BLaER1 treated with 17β-estradiol and CSF1 and Interleukin-3, amounts not matched to agents 10 nM and 100 nM (cell line): ENCODE results near the gene TECPR2.

ENCODE experiments used
- H3K27ac ChIP-seq, 11 experiments: shearing (Covaris generic); formaldehyde crosslinking; 2 replicates each; pipeline ENCODE4 v1.8.1; 2022
- H3K27me3 ChIP-seq, 11 experiments: shearing (Covaris generic); formaldehyde crosslinking; 2 replicates each; pipeline ENCODE4 v1.8.1; 2022
- H3K36me3 ChIP-seq, 11 experiments: shearing (Covaris generic); formaldehyde crosslinking; 2 replicates each; pipeline ENCODE4 v1.8.1; 2022
- H3K4me1 ChIP-seq, 10 experiments: shearing (Covaris generic); formaldehyde crosslinking; 2 replicates each; pipeline ENCODE4 v1.8.1; 2022
- H3K4me2 ChIP-seq, 11 experiments: shearing (Covaris generic); formaldehyde crosslinking; 2 replicates each; pipeline ENCODE4 v1.8.1; 2022
- H3K4me3 ChIP-seq, 10 experiments: shearing (Covaris generic); formaldehyde crosslinking; 2 replicates each; pipeline ENCODE4 v1.8.1; 2022
- H3K9ac ChIP-seq, 11 experiments: shearing (Covaris generic); formaldehyde crosslinking; 2 replicates each; pipeline ENCODE4 v1.8.1; 2022
- H3K9me3 ChIP-seq, 11 experiments: shearing (Covaris generic); formaldehyde crosslinking; replicated peaks in 1 of 11; 2 replicates each; pipeline ENCODE4 v1.8.1; 2022
- H4K20me1 ChIP-seq, 11 experiments: shearing (Covaris generic); formaldehyde crosslinking; 2 replicates each; pipeline ENCODE4 v1.8.1; 2022
- Cebpa-rat ChIP-seq, 11 experiments: shearing (Covaris generic); IDR thresholded peaks; 2 replicates each; pipeline ENCODE4 v1.8.1; 2022

The TECPR2 gene

GRCh38 chr14:102318781-102319276, 43.9 kb upstream of the TECPR2 start:
- H4K20me1 ChIP-seq: peaks cover 0 to 7% (median 0%) of the 10 kb centered on the region in 11 experiments; a peak in 4 of 22 replicates
- no peaks in the 10 kb centered on the region for H3K27me3 ChIP-seq
- H3K4me3 ChIP-seq: peak overlapping the region; percentile 86 to 99 (median 94)
- peak overlapping the region; percentile 68 to 96 (median 87) for H3K4me2 ChIP-seq
- H3K36me3 ChIP-seq: peaks cover 0 to 16% (median 5%) of the 10 kb centered on the region in 11 experiments; a peak in 8 of 22 replicates
- no peaks in the 10 kb centered on the region for H3K9me3 ChIP-seq
- H3K9ac ChIP-seq: peak overlapping the region; percentile 89 to 98 (median 94)
- TF ChIP-seq Cebpa-rat (IDR thresholded peaks at IDR 0.05): peak in 5 of 11 experiments; percentile 16 to 81 (median 50); a peak in 7 of 22 replicates
- peak overlapping the region; percentile 88 to 96 (median 92); a peak in 21 of 22 replicates for H3K27ac ChIP-seq
- peaks cover 41 to 75% (median 65%) of the 10 kb centered on the region in 10 experiments for H3K4me1 ChIP-seq

GRCh38 chr14:102319351-102320032, 43.2 kb upstream of the TECPR2 start, which contains the start of gene ZNF839:
TSS of gene ZNF839 (plus strand) at chr14:102319746. CDS start at chr14:102319766, 20 bp downstream.
- Histone ChIP-seq H3K27ac (peak within 1 kb of the TSS; percentile 88 to 96 (median 92)), H3K4me1 (peaks cover 41 to 73% (median 64%) of the 10 kb centered on the region in 10 experiments)

GRCh38 chr14:102320033-102320660, 42.6 kb upstream of the TECPR2 start:
- peak overlapping the region; percentile 88 to 96 (median 92) for H3K27ac ChIP-seq
- no peaks in the 10 kb centered on the region for H3K9me3 ChIP-seq
- H3K4me2 ChIP-seq: peak overlapping the region; percentile 82 to 96 (median 92)
- peaks cover 41 to 66% (median 58%) of the 10 kb centered on the region in 10 experiments for H3K4me1 ChIP-seq
- H3K27me3 ChIP-seq: no peaks in the 10 kb centered on the region
- H3K36me3 ChIP-seq: peaks cover 0 to 25% (median 9%) of the 10 kb centered on the region in 11 experiments; a peak in 9 of 22 replicates
- H4K20me1 ChIP-seq: peaks cover 0 to 8% (median 0%) of the 10 kb centered on the region in 11 experiments; a peak in 4 of 22 replicates
- H3K9ac ChIP-seq: peak overlapping the region; percentile 89 to 98 (median 94)
- no peak for TF ChIP-seq Cebpa-rat (IDR thresholded peaks at IDR 0.05)
- H3K4me3 ChIP-seq: peak overlapping the region; percentile 86 to 99 (median 94)

More at GRCh38 chr14:102319351-102320032, 43.2 kb upstream of the TECPR2 start, which contains the start of gene ZNF839:
- peaks cover 0 to 8% (median 0%) of the 10 kb centered on the region in 11 experiments; a peak in 4 of 22 replicates for H4K20me1 ChIP-seq
- peak within 1 kb of the TSS; percentile 89 to 98 (median 94) for H3K9ac ChIP-seq
- H3K4me3 ChIP-seq: peak within 1 kb of the TSS; percentile 86 to 99 (median 94)
- H3K36me3 ChIP-seq: peaks cover 0 to 18% (median 5%) of the 10 kb centered on the region in 11 experiments; a peak in 8 of 22 replicates
- TF ChIP-seq Cebpa-rat (IDR thresholded peaks at IDR 0.05): no peak
- H3K27me3 ChIP-seq: no peaks in the 10 kb centered on the region
- peak within 1 kb of the TSS; percentile 82 to 96 (median 92) for H3K4me2 ChIP-seq
- no peaks in the 10 kb centered on the region for H3K9me3 ChIP-seq

GRCh38 chr14:102320671-102321455, 41.9 kb upstream of the TECPR2 start:
- H3K4me3 ChIP-seq: peak overlapping the region; percentile 86 to 99 (median 94)
- no peaks in the 10 kb centered on the region for H3K9me3 ChIP-seq
- peak overlapping the region; percentile 82 to 96 (median 92) for H3K4me2 ChIP-seq
- H4K20me1 ChIP-seq: peaks cover 0 to 8% (median 0%) of the 10 kb centered on the region in 11 experiments; a peak in 4 of 22 replicates
- H3K9ac ChIP-seq: peak overlapping the region; percentile 89 to 98 (median 94)
- peaks cover 38 to 59% (median 52%) of the 10 kb centered on the region in 10 experiments for H3K4me1 ChIP-seq
- H3K36me3 ChIP-seq: peaks cover 6 to 32% (median 14%) of the 10 kb centered on the region in 11 experiments
- H3K27me3 ChIP-seq: no peaks in the 10 kb centered on the region
- H3K27ac ChIP-seq: peak overlapping the region; percentile 88 to 96 (median 92); a peak in 19 of 22 replicates
- TF ChIP-seq Cebpa-rat (IDR thresholded peaks at IDR 0.05): no peak

- TF ChIP-seq Cebpa-rat (IDR thresholded peaks at IDR 0.05): no peak
- no peak overlapping the region for H3K27ac ChIP-seq
- H3K4me1 ChIP-seq: peaks cover 31 to 51% (median 45%) of the 10 kb centered on the region in 10 experiments
- H3K4me3 ChIP-seq: no peak overlapping the region
- H3K9me3 ChIP-seq: no peaks in the 10 kb centered on the region
- H3K36me3 ChIP-seq: peaks cover 15 to 40% (median 22%) of the 10 kb centered on the region in 11 experiments
- peak overlapping the region in 8 of 11 experiments; percentile 14 to 97 (median 94); a peak in 4 of 22 replicates for H3K9ac ChIP-seq
- no peaks in the 10 kb centered on the region for H3K27me3 ChIP-seq
- H3K4me2 ChIP-seq: peak overlapping the region in 6 of 11 experiments; percentile 82 to 94 (median 90); a peak in 7 of 22 replicates
- peaks cover 0 to 8% (median 0%) of the 10 kb centered on the region in 11 experiments; a peak in 4 of 22 replicates for H4K20me1 ChIP-seq
Observed at GRCh38 chr14:102321456-102322422, 41.0 kb upstream of the TECPR2 start.

- Histone ChIP-seq H3K36me3 (peaks cover 18 to 52% (median 27%) of the 10 kb centered on the region in 11 experiments), H3K27ac (peak overlapping the region in 6 of 11 experiments; percentile 3 to 67 (median 35); a peak in 8 of 22 replicates), H3K27me3 (no peaks in the 10 kb centered on the region), H3K4me3 (no peak overlapping the region), H3K4me2 (peak overlapping the region in 7 of 11 experiments; percentile 34 to 67 (median 54); a peak in 14 of 22 replicates), H3K4me1 (peaks cover 22 to 40% (median 35%) of the 10 kb centered on the region in 10 experiments), H3K9me3 (no peaks in the 10 kb centered on the region), H4K20me1 (peaks cover 0 to 8% (median 0%) of the 10 kb centered on the region in 11 experiments; a peak in 4 of 22 replicates), H3K9ac (peak overlapping the region in 3 of 11 experiments; percentile 27 to 39 (median 37); a peak in 5 of 22 replicates)
- TF ChIP-seq Cebpa-rat (IDR thresholded peaks at IDR 0.05): peak in 2 of 11 experiments; percentile 57 to 72; a peak in 3 of 22 replicates
Observed at GRCh38 chr14:102323102-102323501, 39.6 kb upstream of the TECPR2 start.

- H3K36me3 ChIP-seq: peaks cover 18 to 62% (median 33%) of the 10 kb centered on the region in 11 experiments
- H3K27me3 ChIP-seq: no peaks in the 10 kb centered on the region
- H3K27ac ChIP-seq: no peak overlapping the region
- H3K4me2 ChIP-seq: no peak overlapping the region
- no peaks in the 10 kb centered on the region for H3K9me3 ChIP-seq
- H3K4me1 ChIP-seq: peaks cover 5 to 21% (median 17%) of the 10 kb centered on the region in 10 experiments
- TF ChIP-seq Cebpa-rat (IDR thresholded peaks at IDR 0.05): no peak
- H3K9ac ChIP-seq: 0 out of 22 replicates have a peak overlapping the region, but pooled peaks of 1 of the 11 experiments have one; percentile 5
- no peak overlapping the region for H3K4me3 ChIP-seq
- peaks cover 0 to 8% (median 0%) of the 10 kb centered on the region in 11 experiments; a peak in 4 of 22 replicates for H4K20me1 ChIP-seq
Observed at GRCh38 chr14:102325791-102326345, 36.9 kb upstream of the TECPR2 start.
